Measurements from ENCODE around the gene OLFM1.

OLFM1 gene

GRCh38 chr9:135075234-135076142 lies 12.0 kb upstream of the OLFM1 start:
- in situ Hi-C loops (cut with HindIII; ENCODE audit: low sequenced_read_pairs): no loop called here

GRCh38 chr9:135076143-135076875 lies 11.2 kb upstream of the OLFM1 start:
- in situ Hi-C loops (cut with HindIII; ENCODE audit: low sequenced_read_pairs): no loop called here

GRCh38 chr9:135076876-135077430 lies 10.5 kb upstream of the OLFM1 start:
- in situ Hi-C loops (cut with HindIII; ENCODE audit: low sequenced_read_pairs): no loop called here

GRCh38 chr9:135077497-135078200 lies 9.8 kb upstream of the OLFM1 start:
- in situ Hi-C loops (cut with HindIII; ENCODE audit: low sequenced_read_pairs): no loop called here

- in situ Hi-C loops (cut with HindIII; ENCODE audit: low sequenced_read_pairs): no loop called here
Measured at GRCh38 chr9:135078361-135078821, 9.1 kb upstream of the OLFM1 start.

GRCh38 chr9:135079018-135079417 lies 8.4 kb upstream of the OLFM1 start:
- in situ Hi-C loops (cut with HindIII; ENCODE audit: low sequenced_read_pairs): no loop called here

- in situ Hi-C loops (cut with HindIII; ENCODE audit: low sequenced_read_pairs): loop anchor here (10.0 kb wide), 1 partner anchor 335 kb away; no protein-coding TSS in a partner anchor
Measured at GRCh38 chr9:135079676-135080075, 7.8 kb upstream of the OLFM1 start.

- in situ Hi-C loops (cut with HindIII; ENCODE audit: low sequenced_read_pairs): loop anchor here (10.0 kb wide), 1 partner anchor 334 kb away; no protein-coding TSS in a partner anchor
Measured at GRCh38 chr9:135080286-135081263, 6.9 kb upstream of the OLFM1 start.

GRCh38 chr9:135081264-135081660 lies 6.2 kb upstream of the OLFM1 start:
- in situ Hi-C loops (cut with HindIII; ENCODE audit: low sequenced_read_pairs): loop anchor here (10.0 kb wide), 1 partner anchor 334 kb away; no protein-coding TSS in a partner anchor

- in situ Hi-C loops (cut with HindIII; ENCODE audit: low sequenced_read_pairs): loop anchor here (10.0 kb wide), 1 partner anchor 333 kb away; no protein-coding TSS in a partner anchor
Measured at GRCh38 chr9:135081731-135082130, 5.7 kb upstream of the OLFM1 start.

GRCh38 chr9:135082536-135082935 lies 4.9 kb upstream of the OLFM1 start:
- in situ Hi-C loops (cut with HindIII; ENCODE audit: low sequenced_read_pairs): loop anchor here (10.0 kb wide), 1 partner anchor 332 kb away; no protein-coding TSS in a partner anchor

- in situ Hi-C loops (cut with HindIII; ENCODE audit: low sequenced_read_pairs): loop anchor here (10.0 kb wide), 1 partner anchor 331 kb away; no protein-coding TSS in a partner anchor
Measured at GRCh38 chr9:135083241-135083810, 4.1 kb upstream of the OLFM1 start.

GRCh38 chr9:135083831-135084230 lies 3.6 kb upstream of the OLFM1 start:
- in situ Hi-C loops (cut with HindIII; ENCODE audit: low sequenced_read_pairs): loop anchor here (10.0 kb wide), 1 partner anchor 331 kb away; no protein-coding TSS in a partner anchor

GRCh38 chr9:135084262-135084661 lies 3.2 kb upstream of the OLFM1 start:
- in situ Hi-C loops (cut with HindIII; ENCODE audit: low sequenced_read_pairs): loop anchor here (10.0 kb wide), 1 partner anchor 331 kb away; no protein-coding TSS in a partner anchor

- in situ Hi-C loops (cut with HindIII; ENCODE audit: low sequenced_read_pairs): loop anchor here (10.0 kb wide), 1 partner anchor 330 kb away; no protein-coding TSS in a partner anchor
Measured at GRCh38 chr9:135084881-135085760, 2.3 kb upstream of the OLFM1 start.

- in situ Hi-C loops (cut with HindIII; ENCODE audit: low sequenced_read_pairs): loop anchor here (10.0 kb wide), 1 partner anchor 329 kb away; no protein-coding TSS in a partner anchor
Measured at GRCh38 chr9:135085830-135086546, 1.5 kb upstream of the OLFM1 start.
